ENCODE results near the gene GPR3.
A peak's percentile ranks its signal among the peaks of the same experiment; 100 is the strongest.
"Not testable (repeated sequence)": the region's sequence is repeated elsewhere in the genome, so short reads cannot be mapped to it uniquely, and the experiment has no call there.

GPR3 gene

GRCh38 chr1:27405598-27406361 lies 13.4 kb downstream of the GPR3 start:
- Histone ChIP-seq H3K4me1 (ENCODE audit: control insufficient read depth, insufficient read depth, low read length) (peaks cover 55% of the 10 kb centered on the region), H3K36me3 (ENCODE audit: control insufficient read depth, insufficient read depth, low read length, severe bottlenecking) (peaks cover 37% of the 10 kb centered on the region), H3K9ac (ENCODE audit: low read length) (peak overlapping the region; percentile 76)
- DNase-seq (ENCODE audit: low read depth); H3K27me3 ChIP-seq (replicated peaks; ENCODE audit: control insufficient read depth, insufficient read depth, low read length); H3K9me3 ChIP-seq (ENCODE audit: control insufficient read depth, low read length); H3K4me3 ChIP-seq (ENCODE audit: low read length): not testable (repeated sequence)

GRCh38 chr1:27406362-27406680 lies 13.9 kb downstream of the GPR3 start:
- H3K27me3 ChIP-seq (replicated peaks; ENCODE audit: control insufficient read depth, insufficient read depth, low read length) = no peaks in the 10 kb centered on the region
- no peak overlapping the region for H3K4me3 ChIP-seq (ENCODE audit: low read length)

GRCh38 chr1:27406791-27407190 lies 14.4 kb downstream of the GPR3 start:
- Histone ChIP-seq H3K36me3 (ENCODE audit: control insufficient read depth, insufficient read depth, low read length, severe bottlenecking) (peaks cover 46% of the 10 kb centered on the region), H3K4me1 (ENCODE audit: control insufficient read depth, insufficient read depth, low read length) (peaks cover 45% of the 10 kb centered on the region)
- not testable (repeated sequence) for H3K9ac ChIP-seq (ENCODE audit: low read length); H3K27me3 ChIP-seq (replicated peaks; ENCODE audit: control insufficient read depth, insufficient read depth, low read length); H3K4me3 ChIP-seq (ENCODE audit: low read length); DNase-seq (ENCODE audit: low read depth); H3K9me3 ChIP-seq (ENCODE audit: control insufficient read depth, low read length)

More at GRCh38 chr1:27406362-27406680, 13.9 kb downstream of the GPR3 start:
- no peak for DNase-seq (ENCODE audit: low read depth)
- Histone ChIP-seq H3K9me3 (ENCODE audit: control insufficient read depth, low read length) (no peaks in the 10 kb centered on the region), H3K36me3 (ENCODE audit: control insufficient read depth, insufficient read depth, low read length, severe bottlenecking) (peaks cover 42% of the 10 kb centered on the region), H3K4me1 (ENCODE audit: control insufficient read depth, insufficient read depth, low read length) (peaks cover 50% of the 10 kb centered on the region), H3K9ac (ENCODE audit: low read length) (peak overlapping the region; percentile 76)

- Histone ChIP-seq H3K4me1 (ENCODE audit: control insufficient read depth, insufficient read depth, low read length) (peaks cover 42% of the 10 kb centered on the region), H3K27me3 (replicated peaks; ENCODE audit: control insufficient read depth, insufficient read depth, low read length) (no peaks in the 10 kb centered on the region), H3K36me3 (ENCODE audit: control insufficient read depth, insufficient read depth, low read length, severe bottlenecking) (peaks cover 59% of the 10 kb centered on the region), H3K9ac (ENCODE audit: low read length) (no peak overlapping the region), H3K9me3 (ENCODE audit: control insufficient read depth, low read length) (no peaks in the 10 kb centered on the region), H3K4me3 (ENCODE audit: low read length) (no peak overlapping the region)
- DNase-seq (ENCODE audit: low read depth) = no peak
Observed at GRCh38 chr1:27408151-27408550, 15.7 kb downstream of the GPR3 start.

- Histone ChIP-seq H3K4me1 (ENCODE audit: control insufficient read depth, insufficient read depth, low read length) (peaks cover 41% of the 10 kb centered on the region), H3K9ac (ENCODE audit: low read length) (no peak overlapping the region), H3K4me3 (ENCODE audit: low read length) (no peak overlapping the region), H3K9me3 (ENCODE audit: control insufficient read depth, low read length) (no peaks in the 10 kb centered on the region), H3K27me3 (replicated peaks; ENCODE audit: control insufficient read depth, insufficient read depth, low read length) (no peaks in the 10 kb centered on the region), H3K36me3 (ENCODE audit: control insufficient read depth, insufficient read depth, low read length, severe bottlenecking) (peaks cover 75% of the 10 kb centered on the region)
- DNase-seq (ENCODE audit: low read depth) = no peak
Observed at GRCh38 chr1:27409669-27410068, 17.2 kb downstream of the GPR3 start.

GRCh38 chr1:27410709-27411108 lies 18.3 kb downstream of the GPR3 start:
- Histone ChIP-seq H3K4me3 (ENCODE audit: low read length) (no peak overlapping the region), H3K27me3 (replicated peaks; ENCODE audit: control insufficient read depth, insufficient read depth, low read length) (no peaks in the 10 kb centered on the region), H3K36me3 (ENCODE audit: control insufficient read depth, insufficient read depth, low read length, severe bottlenecking) (peaks cover 85% of the 10 kb centered on the region), H3K9me3 (ENCODE audit: control insufficient read depth, low read length) (no peaks in the 10 kb centered on the region), H3K9ac (ENCODE audit: low read length) (no peak overlapping the region), H3K4me1 (ENCODE audit: control insufficient read depth, insufficient read depth, low read length) (peaks cover 41% of the 10 kb centered on the region)
- no peak for DNase-seq (ENCODE audit: low read depth)

GRCh38 chr1:27412502-27412901 lies 20.1 kb downstream of the GPR3 start:
- Histone ChIP-seq H3K4me1 (ENCODE audit: control insufficient read depth, insufficient read depth, low read length) (peaks cover 46% of the 10 kb centered on the region), H3K36me3 (ENCODE audit: control insufficient read depth, insufficient read depth, low read length, severe bottlenecking) (peaks cover 91% of the 10 kb centered on the region), H3K27me3 (replicated peaks; ENCODE audit: control insufficient read depth, insufficient read depth, low read length) (no peaks in the 10 kb centered on the region), H3K9ac (ENCODE audit: low read length) (no peak overlapping the region), H3K9me3 (ENCODE audit: control insufficient read depth, low read length) (no peaks in the 10 kb centered on the region), H3K4me3 (ENCODE audit: low read length) (no peak overlapping the region)
- no peak for DNase-seq (ENCODE audit: low read depth)

- Histone ChIP-seq H3K27me3 (replicated peaks; ENCODE audit: control insufficient read depth, insufficient read depth, low read length) (no peaks in the 10 kb centered on the region), H3K9me3 (ENCODE audit: control insufficient read depth, low read length) (no peaks in the 10 kb centered on the region), H3K9ac (ENCODE audit: low read length) (no peak overlapping the region), H3K4me3 (ENCODE audit: low read length) (no peak overlapping the region), H3K4me1 (ENCODE audit: control insufficient read depth, insufficient read depth, low read length) (peaks cover 51% of the 10 kb centered on the region), H3K36me3 (ENCODE audit: control insufficient read depth, insufficient read depth, low read length, severe bottlenecking) (peaks cover 91% of the 10 kb centered on the region)
- no peak for DNase-seq (ENCODE audit: low read depth)
Observed at GRCh38 chr1:27413004-27413403, 20.6 kb downstream of the GPR3 start.

- Histone ChIP-seq H3K27me3 (replicated peaks; ENCODE audit: control insufficient read depth, insufficient read depth, low read length) (no peaks in the 10 kb centered on the region), H3K9me3 (ENCODE audit: control insufficient read depth, low read length) (no peaks in the 10 kb centered on the region), H3K36me3 (ENCODE audit: control insufficient read depth, insufficient read depth, low read length, severe bottlenecking) (peaks cover 83% of the 10 kb centered on the region), H3K4me3 (ENCODE audit: low read length) (no peak overlapping the region), H3K9ac (ENCODE audit: low read length) (no peak overlapping the region), H3K4me1 (ENCODE audit: control insufficient read depth, insufficient read depth, low read length) (peaks cover 60% of the 10 kb centered on the region)
- no peak for DNase-seq (ENCODE audit: low read depth)
Observed at GRCh38 chr1:27414091-27414490, 21.7 kb downstream of the GPR3 start.

- Histone ChIP-seq H3K4me1 (ENCODE audit: control insufficient read depth, insufficient read depth, low read length) (peaks cover 65% of the 10 kb centered on the region), H3K36me3 (ENCODE audit: control insufficient read depth, insufficient read depth, low read length, severe bottlenecking) (peaks cover 60% of the 10 kb centered on the region), H3K9me3 (ENCODE audit: control insufficient read depth, low read length) (no peaks in the 10 kb centered on the region), H3K27me3 (replicated peaks; ENCODE audit: control insufficient read depth, insufficient read depth, low read length) (no peaks in the 10 kb centered on the region), H3K4me3 (ENCODE audit: low read length) (no peak overlapping the region), H3K9ac (ENCODE audit: low read length) (no peak overlapping the region)
- DNase-seq (ENCODE audit: low read depth) = peak; percentile 71
Observed at GRCh38 chr1:27416387-27417111, 24.1 kb downstream of the GPR3 start.

- Histone ChIP-seq H3K27me3 (replicated peaks; ENCODE audit: control insufficient read depth, insufficient read depth, low read length) (no peaks in the 10 kb centered on the region), H3K4me1 (ENCODE audit: control insufficient read depth, insufficient read depth, low read length) (peaks cover 60% of the 10 kb centered on the region), H3K36me3 (ENCODE audit: control insufficient read depth, insufficient read depth, low read length, severe bottlenecking) (peaks cover 49% of the 10 kb centered on the region), H3K9me3 (ENCODE audit: control insufficient read depth, low read length) (no peaks in the 10 kb centered on the region), H3K9ac (ENCODE audit: low read length) (peak overlapping the region; percentile 78), H3K4me3 (ENCODE audit: low read length) (no peak overlapping the region)
- no peak for DNase-seq (ENCODE audit: low read depth)
Observed at GRCh38 chr1:27417713-27418112, 25.3 kb downstream of the GPR3 start.

Measured in adipocyte (in vitro differentiated cells).